GM12878 (cell line): Measurements from ENCODE around the gene RBM10. TPM values are rescaled to one million over a fixed set of nuclear protein-coding genes. Genes with fewer than 3 reads are reported as not detected.

Source experiments
- ATAC-seq: fragments of 200-7000 bp; cut with Tn5 transposase; 3 replicates; pipeline ENCODE4 v1.9.1; 2020; ENCODE audit warnings: mild to moderate bottlenecking, moderate library complexity
- BruUV-seq: library from RNA; stranded (reverse); fragments of 400-500 nt; replicated peaks from 2 replicates; lab custom pipeline; 2021; lab: Mats Ljungman, UMichigan
- CTCF ChIA-PET: fragments of 300-600 bp; sonication (Branson Sonifier 250); formaldehyde crosslinking; extraction: SDS; loops from one replicate; lab custom pipeline; 2021; ENCODE audit warnings: inconsistent platforms; lab: Yijun Ruan, JAX
- POLR2A ChIA-PET: fragments of 350-600 bp; formaldehyde crosslinking; extraction: SDS; loops from one replicate; lab custom pipeline; 2021; ENCODE audit warnings: inconsistent platforms; lab: Charles Lee
- RAD21 ChIA-PET: fragments of 300-600 bp; sonication (Branson Sonifier 250); formaldehyde crosslinking; loops from one replicate; lab custom pipeline; 2023; ENCODE audit warnings: antibody characterized with exemption; ENCODE audit not compliant: unreplicated experiment; lab: Charles Lee
- SMC1A ChIA-PET: fragments of 300-600 bp; sonication (Branson Sonifier 250); formaldehyde crosslinking; loops from one replicate; lab custom pipeline; 2023; ENCODE audit not compliant: unreplicated experiment, uncharacterized antibody; lab: Charles Lee
- DNase-seq: peaks from one replicate; pipeline ENCODE4 v3.0.0-alpha.2; 2011; ENCODE audit warnings: low read depth, low spot score
- FAIRE-seq: peaks from 3 replicates; lab custom pipeline; 2011; peaks lifted over from hg19 to GRCh38; lab: Jason Lieb, UNC
- H2AFZ ChIP-seq: 2 replicates; pipeline ENCODE4 v1.6.0; 2011; ENCODE audit warnings: low read depth, low read length, control low read depth; ENCODE audit not compliant: control insufficient read depth
- H3K27ac ChIP-seq: 2 replicates; pipeline ENCODE4 v1.5.1; 2011; ENCODE audit warnings: control low read depth; ENCODE audit not compliant: control insufficient read depth, insufficient read depth
- H3K27me3 ChIP-seq, 2 experiments: replicated peaks in 1 of 2; 2 replicates each; pipeline versions ENCODE4 v1.6.0 to v1.6.1; 2011; ENCODE audit warnings: low read length in 1 of 2; ENCODE audit not compliant: control insufficient read depth in 2 of 2, insufficient read depth in 2 of 2
- H3K36me3 ChIP-seq, 2 experiments: 2 replicates each; pipeline ENCODE4 v1.5.1; 2011; ENCODE audit warnings: low read length in 1 of 2; ENCODE audit not compliant: control insufficient read depth in 2 of 2, insufficient read depth in 2 of 2
- H3K4me1 ChIP-seq: 2 replicates; pipeline ENCODE4 v1.6.1; 2011; ENCODE audit warnings: mild to moderate bottlenecking, low read length, moderate library complexity, mixed read lengths; ENCODE audit not compliant: control insufficient read depth, insufficient read depth
- H3K4me2 ChIP-seq: 2 replicates; pipeline ENCODE4 v1.6.0; 2011; ENCODE audit warnings: control low read depth; ENCODE audit not compliant: control insufficient read depth, insufficient read depth
- H3K4me3 ChIP-seq: fragments of 200-600 bp; sonication (generic); 2 replicates; pipeline ENCODE4 v1.5.1; 2016
- H3K79me2 ChIP-seq: 2 replicates; pipeline ENCODE4 v1.6.0; 2011; ENCODE audit warnings: low read length; ENCODE audit not compliant: control insufficient read depth, insufficient read depth
- H3K9ac ChIP-seq: 2 replicates; pipeline ENCODE4 v1.8.0; 2011; ENCODE audit warnings: low read length, control low read depth, mixed read lengths; ENCODE audit not compliant: control insufficient read depth, insufficient read depth
- H3K9me3 ChIP-seq: replicated peaks from 3 replicates; pipeline ENCODE4 v1.5.1; 2011; ENCODE audit warnings: mild to moderate bottlenecking, low read length; ENCODE audit not compliant: control insufficient read depth, insufficient read depth
- H4K20me1 ChIP-seq: 2 replicates; pipeline ENCODE4 v1.6.0; 2011; ENCODE audit not compliant: control insufficient read depth, insufficient read depth
- BCL11A ChIP-seq: IDR thresholded peaks from 2 replicates; pipeline ENCODE4 v1.6.1; 2011; ENCODE audit warnings: low read depth, low read length
- BCL3 ChIP-seq: IDR thresholded peaks from 2 replicates; pipeline ENCODE4 v1.6.1; 2011; ENCODE audit warnings: borderline replicate concordance, low read depth, mild to moderate bottlenecking, moderate library complexity, low read length; ENCODE audit not compliant: insufficient read depth, poor library complexity, severe bottlenecking
- BHLHE40 ChIP-seq, 2 experiments: fragments of 450-650 bp in 1 of 2; IDR thresholded peaks; 2 replicates each; pipeline ENCODE4 v1.6.1; 2011 to 2017; ENCODE audit warnings: low read depth in 2 of 2, borderline replicate concordance in 1 of 2, improper control_type of control experiment in 1 of 2, low read length in 1 of 2, mild to moderate bottlenecking in 1 of 2
- CREB1 ChIP-seq: IDR thresholded peaks from 2 replicates; pipeline ENCODE4 v1.6.1; 2012; ENCODE audit warnings: low read depth, mild to moderate bottlenecking, inconsistent platforms
- FOS ChIP-seq: IDR thresholded peaks from 3 replicates; pipeline ENCODE4 v1.6.1; 2011; ENCODE audit warnings: borderline replicate concordance; ENCODE audit not compliant: insufficient read length; ENCODE audit errors: extremely low read depth
- NRF1 ChIP-seq: conservative IDR thresholded peaks from 2 replicates; pipeline ENCODE4 v1.6.1; 2011; ENCODE audit warnings: mild to moderate bottlenecking, low read depth, low read length, improper control_type of control experiment
- PAX5 ChIP-seq: IDR thresholded peaks from 2 replicates; pipeline ENCODE4 v1.6.1; 2011; ENCODE audit warnings: low read depth, low read length, borderline replicate concordance
- RAD21 ChIP-seq: IDR thresholded peaks from 2 replicates; pipeline ENCODE4 v1.6.1; 2011; ENCODE audit warnings: mild to moderate bottlenecking, low read depth, low read length, moderate library complexity; ENCODE audit not compliant: insufficient read depth
- SMAD5 ChIP-seq: IDR thresholded peaks from 2 replicates; pipeline ENCODE4 v1.6.1; 2016; ENCODE audit warnings: antibody characterized with exemption, low read depth
- SMC3 ChIP-seq: IDR thresholded peaks from 2 replicates; pipeline ENCODE4 v1.6.1; 2011; ENCODE audit warnings: low read length, improper control_type of control experiment, borderline replicate concordance
- SP1 ChIP-seq: IDR thresholded peaks from one replicate; pipeline ENCODE4 v1.6.1; 2011; ENCODE audit warnings: low read depth, low read length
- SREBF1 ChIP-seq: IDR thresholded peaks from 2 replicates; pipeline ENCODE4 v1.6.1; 2012; ENCODE audit warnings: mild to moderate bottlenecking, low read length
- SUPT20H ChIP-seq: IDR thresholded peaks from 2 replicates; pipeline ENCODE4 v1.6.1; 2011; ENCODE audit warnings: low read depth, mild to moderate bottlenecking, low read length, moderate library complexity, borderline replicate concordance; ENCODE audit not compliant: control insufficient read depth
- ZNF207 ChIP-seq: fragments of 450-650 bp; IDR thresholded peaks from 2 replicates; pipeline ENCODE4 v1.6.1; 2014; ENCODE audit warnings: antibody characterized with exemption, mild to moderate bottlenecking, borderline replicate concordance
- ZNF24 ChIP-seq: fragments of 450-650 bp; IDR thresholded peaks from 2 replicates; pipeline ENCODE4 v1.6.1; 2017; ENCODE audit warnings: antibody characterized with exemption, mild to moderate bottlenecking
- WGBS: methylation state at CpG from one replicate; pipeline ENCODE4 v1.1.6; 2016; ENCODE audit warnings: low lambda C conversion rate; ENCODE audit not compliant: insufficient replicate concordance, insufficient coverage; ENCODE audit errors: missing lambda C conversion rate; 5-methylcytosine and 5-hydroxymethylcytosine counted together
- in situ Hi-C: fragments of 300-500 bp; cut with MboI; formaldehyde crosslinking; loops from 9 replicates; pipeline ENCODE4 v1.14.3; 2018; ENCODE audit warnings: mixed read lengths
- intact Hi-C: fragments of 100-400 bp; cut with micrococcal nuclease; formaldehyde crosslinking; loops from one replicate; pipeline ENCODE4 v1.14.2; 2022; ENCODE audit not compliant: unreplicated experiment
- polyA plus RNA-seq, 11 experiments: library from polyadenylated mRNA; depleted of rRNA in 4 of 11; unstranded in 6 of 11; stranded (reverse) in 5 of 11; fragments of >200 nt; fragmentation: Nextera tagmentation in 4 of 11; fragmentation: Illumina TruSeq in 1 of 11; extraction: Ambion mirVana in 4 of 11; extraction: Trizol in 1 of 11; gene quantifications; 1 replicate in 1 of 11; 2 replicates in 10 of 11; pipeline versions ENCODE4 v1.2.1 to v1.2.3, GENCODE V29; 2011 to 2016; ENCODE audit warnings: inconsistent platforms in 2 of 11, missing spikeins in 2 of 11, low read depth in 1 of 11
- total RNA-seq, 4 experiments: library from RNA; depleted of rRNA in 3 of 4; stranded (reverse); fragments of >200 nt in 3 of 4; fragmentation: Illumina TruSeq in 1 of 4; extraction: Trizol in 1 of 4; gene quantifications; 2 replicates each; pipeline versions ENCODE4 v1.2.1 to v1.2.3, GENCODE V29; 2013 to 2021
- TF ChIP-seq, protein P1 (sequence below): fragments of 450-650 bp; IDR thresholded peaks from 2 replicates; pipeline ENCODE4 v1.6.1; 2014; ENCODE audit warnings: mild to moderate bottlenecking
- TF ChIP-seq, protein P2 (sequence below): fragments of 150-350 bp; IDR thresholded peaks from 2 replicates; pipeline ENCODE4 v1.6.1; 2016; ENCODE audit warnings: low read depth, low read length

The RBM10 gene
- total and polyA plus RNA-seq, 10 of the 15 experiments (the other 5 are each of a cell fraction or from before 2014, with no cell fraction given) = 1.4 to 60.0 (median 29.8) TPM

GRCh38 chrX:47129157-47129898, 15.7 kb upstream of the RBM10 start:
- SMC1A ChIA-PET = interaction anchor here (1.0 kb wide), 1 partner anchor 38 kb away, joined by 4 read pairs; no protein-coding TSS in a partner anchor
- 41% methylated on average over 31 of the region's 31 CpGs for WGBS
- Histone ChIP-seq H3K9me3 (no peaks in the 10 kb centered on the region), H3K27me3 (0 out of 4 replicates have a peak, but pooled peaks cover 0 to 1% of the 10 kb centered on the region in 2 experiments), H2AFZ (peak overlapping the region; percentile 65), H3K4me2 (no peak overlapping the region), H3K36me3 (no peaks in the 10 kb centered on the region), H3K4me1 (no peaks in the 10 kb centered on the region), H3K79me2 (peaks cover 2% of the 10 kb centered on the region), H4K20me1 (no peaks in the 10 kb centered on the region), H3K27ac (peak overlapping the region; percentile 4; the same call in 1 of the 2 replicates), H3K4me3 (peak overlapping the region; percentile 63), H3K9ac (peak overlapping the region; percentile 25)
- DNase-seq = peak; percentile 93
- POLR2A ChIA-PET = interaction anchor here (0.6 to 1.5 kb wide), 3 partner anchors 15 to 245 kb away, joined by 3 to 5 read pairs (median 4); partner anchors contain the start of genes NDUFB11 and RBM10
- peak; percentile 81 for FAIRE-seq
- intact Hi-C loops = loop anchor here (1.0 kb wide), 1 partner anchor 15 kb away; the partner anchor contains the start of gene NDUFB11
- in situ Hi-C loops = no loop called here
- ATAC-seq = peak; percentile 99
- CTCF ChIA-PET = no interaction called here
- TSS peak; percentile 82 for BruUV-seq
- RAD21 ChIA-PET = no interaction called here
- TF ChIP-seq CREB1 (no peak), SMAD5 (no peak), SUPT20H (no peak), SP1 (peak; percentile 99), ZNF24 (no peak), SMC3 (no peak), NRF1 (no peak), BCL11A (no peak), PAX5 (no peak), BCL3 (no peak), FOS (peak; percentile 63), SREBF1 (no peak), RAD21 (no peak), ZNF207 (peak; percentile 40; the same call in 1 of the 2 replicates), BHLHE40 (IDR thresholded peaks at IDR 0.05; ENCODE audit: borderline replicate concordance in 1 of 2, low read depth in 2 of 2, low read length in 1 of 2) (no peak)
- TF ChIP-seq, protein P1, sequence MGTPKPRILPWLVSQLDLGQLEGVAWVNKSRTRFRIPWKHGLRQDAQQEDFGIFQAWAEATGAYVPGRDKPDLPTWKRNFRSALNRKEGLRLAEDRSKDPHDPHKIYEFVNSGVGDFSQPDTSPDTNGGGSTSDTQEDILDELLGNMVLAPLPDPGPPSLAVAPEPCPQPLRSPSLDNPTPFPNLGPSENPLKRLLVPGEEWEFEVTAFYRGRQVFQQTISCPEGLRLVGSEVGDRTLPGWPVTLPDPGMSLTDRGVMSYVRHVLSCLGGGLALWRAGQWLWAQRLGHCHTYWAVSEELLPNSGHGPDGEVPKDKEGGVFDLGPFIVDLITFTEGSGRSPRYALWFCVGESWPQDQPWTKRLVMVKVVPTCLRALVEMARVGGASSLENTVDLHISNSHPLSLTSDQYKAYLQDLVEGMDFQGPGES = peak; percentile 89
- TF ChIP-seq, protein P2, sequence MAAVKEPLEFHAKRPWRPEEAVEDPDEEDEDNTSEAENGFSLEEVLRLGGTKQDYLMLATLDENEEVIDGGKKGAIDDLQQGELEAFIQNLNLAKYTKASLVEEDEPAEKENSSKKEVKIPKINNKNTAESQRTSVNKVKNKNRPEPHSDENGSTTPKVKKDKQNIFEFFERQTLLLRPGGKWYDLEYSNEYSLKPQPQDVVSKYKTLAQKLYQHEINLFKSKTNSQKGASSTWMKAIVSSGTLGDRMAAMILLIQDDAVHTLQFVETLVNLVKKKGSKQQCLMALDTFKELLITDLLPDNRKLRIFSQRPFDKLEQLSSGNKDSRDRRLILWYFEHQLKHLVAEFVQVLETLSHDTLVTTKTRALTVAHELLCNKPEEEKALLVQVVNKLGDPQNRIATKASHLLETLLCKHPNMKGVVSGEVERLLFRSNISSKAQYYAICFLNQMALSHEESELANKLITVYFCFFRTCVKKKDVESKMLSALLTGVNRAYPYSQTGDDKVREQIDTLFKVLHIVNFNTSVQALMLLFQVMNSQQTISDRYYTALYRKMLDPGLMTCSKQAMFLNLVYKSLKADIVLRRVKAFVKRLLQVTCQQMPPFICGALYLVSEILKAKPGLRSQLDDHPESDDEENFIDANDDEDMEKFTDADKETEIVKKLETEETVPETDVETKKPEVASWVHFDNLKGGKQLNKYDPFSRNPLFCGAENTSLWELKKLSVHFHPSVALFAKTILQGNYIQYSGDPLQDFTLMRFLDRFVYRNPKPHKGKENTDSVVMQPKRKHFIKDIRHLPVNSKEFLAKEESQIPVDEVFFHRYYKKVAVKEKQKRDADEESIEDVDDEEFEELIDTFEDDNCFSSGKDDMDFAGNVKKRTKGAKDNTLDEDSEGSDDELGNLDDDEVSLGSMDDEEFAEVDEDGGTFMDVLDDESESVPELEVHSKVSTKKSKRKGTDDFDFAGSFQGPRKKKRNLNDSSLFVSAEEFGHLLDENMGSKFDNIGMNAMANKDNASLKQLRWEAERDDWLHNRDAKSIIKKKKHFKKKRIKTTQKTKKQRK = peak; percentile 93
